Measurements from ENCODE around the gene INO80E.
"Not testable (repeated sequence)": the region's sequence is repeated elsewhere in the genome, so short reads cannot be mapped to it uniquely, and the experiment has no call there.

The INO80E gene

DNA sequence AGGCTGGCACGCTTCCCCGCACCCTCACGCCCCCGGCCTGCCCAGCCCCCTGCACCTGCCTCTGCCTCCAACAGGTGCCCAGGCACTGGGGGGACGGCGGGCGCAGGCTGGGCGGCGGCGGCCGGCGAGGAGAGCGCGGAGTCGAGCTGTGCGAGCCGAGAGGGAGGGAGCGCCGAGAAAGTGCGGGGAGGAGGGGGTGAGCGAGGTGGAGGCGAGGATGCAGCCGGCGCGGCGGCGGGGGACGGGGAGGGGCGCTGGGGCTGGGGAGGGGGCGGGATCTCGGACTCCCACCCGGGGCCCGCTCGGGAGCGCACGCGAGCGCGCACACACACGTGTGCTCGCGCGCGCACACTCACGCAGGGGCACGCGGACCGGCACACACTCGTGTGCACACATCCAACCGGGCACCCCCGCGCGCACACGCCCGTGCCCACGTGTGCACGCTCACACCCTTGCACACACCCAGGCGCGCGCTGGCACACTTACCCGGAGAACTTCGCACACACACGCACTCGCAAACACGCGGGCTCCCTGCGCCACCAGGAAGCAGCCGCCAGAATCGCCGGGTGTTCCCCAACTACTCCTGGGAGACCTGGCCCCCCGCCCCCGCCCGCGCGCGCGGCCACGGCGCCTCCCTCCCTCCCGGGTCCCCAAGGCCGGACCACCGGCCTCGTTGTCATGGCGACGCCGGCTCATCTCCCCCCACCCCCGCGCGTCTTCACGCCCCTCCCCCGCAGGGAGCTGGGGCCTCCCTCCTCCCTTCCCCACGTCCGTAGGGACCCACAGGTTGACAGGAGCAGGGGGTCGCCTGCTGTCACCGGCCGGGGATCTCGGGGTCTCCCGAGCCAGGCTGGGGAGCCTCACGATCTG, 15.0 kb downstream of the INO80E start, which contains the start of gene DOC2A:
Gene DOC2A, minus strand, starts transcription at position 184 of the 870 bp plus-strand sequence. CDS start 805 bp downstream, outside the sequence.
- DNase-seq, result peak; percentile 42 to 51

DNA sequence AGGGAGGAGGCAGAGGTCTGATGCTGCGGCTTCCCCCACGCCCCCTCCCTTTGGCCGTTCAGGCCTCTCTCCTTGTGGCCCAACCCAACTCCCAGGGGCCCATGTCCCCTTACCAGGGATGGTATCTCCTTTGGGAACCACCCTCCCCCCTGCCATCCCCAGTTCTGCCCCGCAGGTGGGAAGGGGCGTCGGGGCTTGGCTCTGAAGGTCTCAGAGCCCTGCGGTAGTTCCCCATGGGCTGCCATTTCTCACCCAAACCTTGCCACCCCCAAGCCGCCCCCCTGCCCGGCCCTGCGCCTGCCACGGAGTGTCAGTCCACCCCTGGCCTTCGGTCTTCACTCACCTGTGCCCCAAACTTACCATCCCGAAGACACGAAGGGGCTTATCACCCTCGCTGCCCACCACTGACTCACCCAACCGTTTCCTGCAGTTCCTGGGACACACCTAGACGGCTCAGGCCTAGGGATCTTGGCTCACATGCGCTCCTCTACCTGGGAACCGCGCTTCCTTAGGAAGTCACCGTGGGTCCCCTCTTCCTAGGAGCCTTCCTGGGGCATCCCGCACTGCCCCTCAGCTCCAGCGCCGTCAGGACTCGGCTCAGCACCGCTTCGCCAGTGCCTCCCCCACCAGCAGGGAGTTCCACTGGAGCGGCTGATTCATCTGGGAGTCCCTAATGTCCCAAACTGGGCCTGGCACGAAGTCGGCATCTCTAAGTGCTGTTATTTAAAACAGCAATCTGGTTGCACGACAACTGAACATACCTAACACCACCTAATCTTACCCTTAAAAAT, 15.9 kb downstream of the INO80E start:
- DNase-seq, result no peak

DNA sequence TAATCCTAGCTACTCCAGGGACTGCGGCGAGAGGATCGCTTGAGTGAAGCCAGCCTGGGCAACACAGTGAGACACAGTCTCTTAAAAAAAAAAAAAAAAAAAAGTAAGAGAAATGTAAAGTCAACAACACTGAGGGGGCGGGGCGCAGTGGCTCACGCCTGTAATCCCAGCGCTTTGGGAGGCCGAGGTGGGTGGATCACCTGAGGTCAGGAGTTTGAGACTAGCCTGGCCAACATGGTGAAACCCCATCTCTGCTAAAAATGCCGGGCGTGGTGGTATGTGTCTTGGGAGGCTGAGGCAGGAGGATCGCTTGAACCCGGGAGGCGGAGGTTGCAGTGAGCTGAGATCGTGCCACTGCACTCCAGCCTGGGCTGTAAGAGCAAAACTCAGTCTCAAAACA, 16.6 kb downstream of the INO80E start:
- DNase-seq, result not testable (repeated sequence)

DNA sequence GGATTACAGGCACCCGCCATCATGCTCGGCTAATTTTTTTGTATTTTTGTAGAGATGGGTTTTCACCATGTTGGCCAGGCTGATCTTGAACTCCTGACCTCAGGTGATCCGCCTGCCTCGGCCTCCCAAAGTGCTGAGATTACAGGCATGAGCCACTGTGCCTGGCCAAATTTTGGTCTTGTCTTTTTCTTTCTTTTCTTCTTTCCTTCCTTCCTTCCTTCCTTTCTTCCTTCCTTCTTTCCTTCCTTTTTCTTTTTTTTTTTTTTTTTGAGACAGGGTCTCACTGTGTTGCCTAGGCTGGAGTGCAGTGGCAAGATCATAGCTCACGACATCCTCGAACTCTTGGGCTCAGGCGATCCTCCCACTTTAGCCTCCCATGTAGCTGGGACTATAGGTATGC, 19.4 kb downstream of the INO80E start:
- not testable (repeated sequence) for DNase-seq

DNA sequence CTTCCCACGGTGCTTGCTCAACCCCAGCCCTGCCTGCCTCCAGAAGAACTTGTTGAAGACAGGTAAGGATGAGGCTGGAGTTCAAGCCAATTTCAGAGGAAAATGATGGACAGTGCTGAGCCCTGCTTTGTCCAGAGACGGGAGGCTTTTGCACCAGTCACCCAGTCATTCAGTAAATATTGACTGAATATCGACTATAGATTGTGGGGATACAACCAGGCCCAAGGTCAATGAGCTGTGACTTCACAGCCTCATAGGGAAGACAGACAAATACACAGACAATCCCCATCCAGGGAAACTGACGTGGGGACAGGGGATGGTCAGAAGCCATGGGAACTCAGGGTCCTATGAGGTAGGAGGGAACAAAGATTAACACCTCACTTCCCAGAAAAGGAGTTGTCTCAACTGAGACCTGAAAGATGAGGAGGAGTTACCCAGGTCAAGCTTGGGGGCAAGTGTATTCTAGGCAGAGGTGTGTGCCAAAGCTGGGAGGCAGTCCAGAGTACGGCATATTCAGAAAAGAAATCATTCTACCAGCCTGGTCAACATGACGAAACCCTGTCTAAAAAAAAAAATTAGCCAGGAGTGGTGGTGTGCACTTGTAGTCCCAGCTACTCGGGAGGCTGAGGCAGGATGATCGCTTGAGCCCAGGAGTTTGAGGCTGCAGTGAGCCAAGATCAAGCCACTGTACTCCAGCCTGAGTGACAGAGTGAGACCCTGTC, 20.7 kb downstream of the INO80E start:
- no peak for DNase-seq

DNA sequence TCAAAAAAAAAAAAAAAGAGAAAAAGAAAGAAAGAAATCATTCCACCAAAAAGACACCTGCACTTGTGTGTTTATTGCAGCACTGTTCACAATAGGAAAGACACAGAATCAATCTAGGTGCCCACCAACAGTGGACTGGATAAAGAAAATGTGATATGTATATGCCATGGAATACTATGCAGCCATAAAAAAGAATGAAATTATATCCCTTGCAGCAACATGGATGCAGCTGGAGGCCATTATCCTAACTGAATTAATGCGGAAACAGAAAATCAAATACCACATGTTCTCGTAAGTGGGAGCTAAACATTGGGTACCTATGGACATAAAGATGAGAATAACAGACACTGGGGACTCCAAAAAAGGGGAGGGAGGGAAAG, 21.2 kb downstream of the INO80E start:
- DNase-seq, result no peak

DNA sequence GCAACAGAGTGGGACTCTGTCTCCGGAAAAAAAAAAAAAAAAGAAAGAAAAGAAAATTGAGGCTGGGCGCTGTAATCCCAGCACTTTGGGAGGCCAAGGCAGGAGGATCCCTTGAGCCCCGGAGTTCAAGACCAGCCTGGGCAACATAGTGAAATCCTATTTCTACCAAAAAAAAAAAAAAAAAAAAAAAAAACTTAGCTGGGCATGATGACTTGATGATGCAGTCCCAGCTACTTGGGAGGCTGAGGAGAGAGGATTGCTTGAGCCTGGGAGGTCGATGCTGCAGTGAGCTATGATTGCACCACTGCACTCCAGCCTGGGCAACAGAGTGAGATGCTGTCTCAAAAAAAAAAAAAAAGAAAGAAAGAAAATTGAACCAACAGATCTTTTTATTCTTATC, 21.9 kb downstream of the INO80E start:
- not testable (repeated sequence) for DNase-seq

DNA sequence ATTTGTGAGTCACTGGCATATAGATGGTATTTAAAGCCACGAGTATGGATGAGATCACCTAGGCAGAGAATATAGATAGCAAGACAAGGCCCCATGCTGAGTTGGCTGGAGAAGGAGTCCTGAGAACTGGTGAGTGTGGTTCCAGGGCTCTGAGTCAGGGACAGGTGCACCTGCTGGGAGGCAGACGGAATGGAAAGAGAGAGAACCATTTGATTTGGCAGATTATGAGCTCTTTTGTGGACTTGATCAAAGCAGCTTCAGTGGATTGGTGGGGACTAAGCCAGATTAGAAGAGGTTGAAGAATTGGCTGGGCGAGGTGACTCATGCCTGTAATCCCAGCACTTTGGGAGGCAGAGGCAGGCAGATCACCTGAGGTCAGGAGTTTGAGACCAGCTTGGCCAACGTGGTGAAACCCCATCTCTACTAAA, 22.7 kb downstream of the INO80E start:
- no peak for DNase-seq

DNA sequence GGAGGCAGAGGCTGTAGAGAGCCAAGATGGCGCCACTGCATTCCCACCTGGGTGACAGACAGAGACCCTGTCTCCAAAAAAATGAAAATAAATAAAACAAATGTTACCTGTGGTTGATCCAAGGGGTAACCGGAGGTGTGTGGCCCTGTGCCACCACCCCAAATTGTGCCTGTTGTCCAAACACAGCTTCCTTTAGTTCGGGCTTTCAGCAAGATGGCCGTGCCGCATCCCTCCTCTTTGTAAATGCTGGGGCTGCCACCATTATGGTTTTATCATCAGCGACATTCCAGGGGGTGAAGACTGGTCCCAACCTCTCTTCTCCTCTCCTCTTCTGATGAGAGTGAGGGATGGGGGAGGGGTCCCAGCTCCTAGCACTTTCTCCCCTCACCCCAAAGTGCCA, 26.8 kb downstream of the INO80E start, which contains the start of gene C16orf92:
Gene C16orf92, plus strand, starts transcription at position 312 of the 400 bp plus-strand sequence. CDS start 143 bp downstream, outside the sequence.
- DNase-seq, result no peak

DNA sequence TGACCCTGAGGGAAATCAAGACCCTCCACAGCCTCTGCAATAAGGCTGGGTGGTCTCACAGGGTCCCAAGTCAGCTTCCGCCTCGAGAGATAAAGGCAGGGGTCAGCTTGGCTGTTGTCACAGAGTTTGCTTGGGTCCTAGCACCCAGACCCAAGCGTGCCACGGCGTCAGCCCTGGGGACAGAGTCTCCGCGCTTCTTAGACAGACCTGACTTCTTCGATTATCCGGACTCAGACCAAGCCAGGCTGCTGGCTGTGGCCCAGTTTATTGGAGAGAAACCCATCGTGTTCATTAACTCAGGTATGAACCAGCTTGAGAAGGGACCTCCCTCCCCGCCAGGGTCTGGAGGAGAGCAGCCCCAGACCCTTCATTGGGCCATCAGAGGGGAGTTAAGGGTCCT, 27.5 kb downstream of the INO80E start:
- DNase-seq, result no peak

DNA sequence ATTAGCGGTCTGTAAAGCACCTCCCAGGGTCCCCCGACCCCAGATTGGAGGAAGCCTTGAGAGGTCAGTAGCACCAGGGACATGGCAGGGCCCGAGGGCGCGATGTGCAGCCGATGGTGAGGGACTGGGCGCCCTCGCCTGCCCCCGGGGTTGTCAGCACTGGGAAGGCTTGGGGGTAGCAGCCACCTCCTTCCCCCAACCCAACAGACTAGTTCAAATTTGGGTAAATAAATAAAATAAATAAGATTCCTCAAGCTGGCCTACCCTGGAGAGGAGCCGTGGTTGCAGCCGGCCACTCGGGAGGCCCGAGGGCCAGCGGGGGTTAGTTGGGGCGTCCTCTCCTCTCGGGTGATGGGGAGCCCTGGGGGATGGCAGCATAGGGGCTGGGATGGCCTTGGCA, 28.4 kb downstream of the INO80E start:
- no peak for DNase-seq

DNA sequence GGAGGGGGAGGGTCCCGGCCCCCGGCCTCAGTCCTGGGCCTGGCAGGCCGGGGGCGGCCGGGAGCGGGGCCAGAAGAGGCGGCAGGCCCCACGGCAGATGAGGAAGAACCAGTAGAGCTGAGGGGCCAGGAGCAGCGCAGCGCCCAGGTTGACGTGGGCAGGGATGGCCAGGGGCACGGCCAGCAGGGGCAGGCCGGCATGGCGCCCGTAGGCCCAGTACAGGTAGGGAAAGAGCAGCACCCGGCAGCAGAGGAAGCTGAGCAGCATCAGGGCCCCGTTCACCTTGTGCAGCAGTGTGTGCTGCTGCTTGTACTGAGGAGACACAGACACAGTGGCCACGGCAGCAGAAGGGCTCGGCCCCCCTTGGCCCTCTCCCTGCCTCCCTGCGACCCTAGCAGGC, 29.1 kb downstream of the INO80E start:
- DNase-seq, result no peak

DNA sequence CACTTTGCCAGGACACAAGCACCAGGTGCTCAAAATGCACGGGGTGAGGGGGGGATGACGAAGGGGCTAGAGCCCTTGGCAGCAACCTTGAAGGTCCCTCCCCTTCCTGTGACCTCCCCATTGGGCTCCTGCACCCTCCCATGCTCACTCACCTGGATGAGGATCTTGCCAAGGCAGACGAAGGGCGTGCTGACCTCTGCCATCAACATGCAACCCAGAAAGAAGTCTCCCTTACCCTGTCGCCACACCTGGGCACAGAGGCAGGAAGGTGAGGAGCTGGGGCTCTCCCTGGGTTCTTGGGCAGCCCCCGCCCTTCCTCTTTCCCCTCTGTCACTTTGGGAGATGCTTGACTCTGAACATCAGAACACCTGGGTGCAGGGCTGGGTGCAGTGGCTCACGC, 29.5 kb downstream of the INO80E start:
- no peak for DNase-seq

DNA sequence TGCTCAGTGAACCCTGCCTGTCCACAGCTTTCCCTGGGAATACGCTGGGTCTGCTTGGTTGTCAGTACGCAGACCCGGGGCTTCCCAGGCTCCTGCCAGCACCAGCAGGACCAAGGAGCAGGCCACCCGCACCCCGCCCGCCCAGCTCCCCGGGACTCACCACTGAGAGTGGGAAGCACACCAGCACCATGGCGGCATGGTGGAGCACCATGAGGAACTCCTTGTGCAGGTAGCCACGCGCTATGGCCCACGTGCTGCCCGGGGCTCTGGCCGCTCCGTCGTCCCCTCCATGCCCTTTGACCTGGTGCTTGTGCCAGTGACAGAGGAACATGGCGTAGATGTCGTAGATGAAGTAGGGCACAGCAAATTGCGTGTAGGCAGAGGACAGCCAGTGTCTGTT, 30.4 kb downstream of the INO80E start:
- DNase-seq, result no peak

DNA sequence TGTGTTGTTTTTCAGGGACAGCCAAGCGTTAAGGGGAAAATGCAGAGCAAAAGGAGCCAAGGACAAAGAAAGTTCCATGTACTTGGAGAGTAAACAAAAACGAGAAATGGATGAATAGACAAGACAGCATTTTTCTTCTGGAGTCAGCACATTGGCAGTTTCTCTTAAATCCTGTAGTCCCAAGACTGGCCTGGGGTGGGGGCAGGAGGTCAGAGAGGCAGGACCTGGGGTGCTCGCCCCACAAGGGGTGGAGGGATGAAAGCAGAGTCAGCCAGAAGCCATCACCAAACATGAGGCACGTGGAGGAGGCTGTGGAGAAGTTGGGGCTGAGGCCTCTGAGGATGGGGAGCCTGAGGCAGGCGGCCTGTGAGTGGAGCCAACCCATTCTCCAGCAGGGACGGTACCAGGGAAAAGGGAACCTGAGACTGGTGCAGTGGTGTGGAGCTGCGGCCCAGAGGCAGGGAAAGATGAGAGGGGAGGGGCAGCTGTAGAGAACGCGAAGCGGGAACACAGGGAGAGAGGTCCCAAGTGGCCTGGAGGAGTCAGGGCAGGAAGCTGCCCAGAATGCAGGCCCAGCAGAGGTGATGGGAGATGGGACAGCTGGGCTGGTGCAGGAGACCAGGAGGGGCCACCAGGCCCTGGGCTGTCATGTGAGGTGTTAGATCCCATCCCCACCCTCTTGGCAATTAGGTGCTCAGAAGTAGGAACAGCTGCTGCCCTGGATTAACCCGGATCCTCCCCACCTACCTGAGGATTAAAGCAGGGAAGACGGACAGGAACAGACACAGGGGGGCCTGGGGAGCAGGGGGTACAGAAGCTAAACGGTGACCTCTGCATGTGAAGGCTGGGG, 31.8 kb downstream of the INO80E start:
- no peak for DNase-seq

DNA sequence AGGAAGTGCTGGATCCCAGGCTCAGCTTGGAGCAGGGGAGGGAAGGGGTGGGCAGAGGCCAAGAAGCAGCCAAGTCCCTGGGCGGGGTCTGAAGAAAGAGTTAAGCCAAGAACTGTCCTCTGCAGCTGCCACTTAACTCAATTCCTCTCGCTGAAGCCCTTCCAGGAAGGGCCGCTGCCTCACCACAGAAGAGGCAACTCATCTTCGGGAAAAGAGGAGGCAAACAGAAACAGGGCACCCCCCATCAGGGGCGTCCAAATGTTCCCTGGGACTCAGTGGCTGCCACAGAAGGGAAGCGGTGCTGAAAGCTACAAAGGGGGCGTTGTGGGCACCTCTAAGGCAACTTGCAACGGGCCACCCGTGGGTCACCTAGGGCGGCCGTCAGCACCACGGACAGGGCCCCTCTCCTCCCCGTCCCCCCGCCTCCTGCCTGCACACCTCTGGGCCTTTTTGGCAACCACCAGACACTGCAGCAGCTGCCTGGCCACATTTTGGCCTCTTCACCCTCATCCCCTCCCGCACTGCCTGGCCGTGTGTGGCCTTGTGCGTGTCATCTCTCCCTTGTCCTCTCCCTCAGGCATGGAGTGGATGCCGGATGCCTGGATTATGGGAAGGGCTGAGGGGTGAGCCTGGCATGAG, 32.5 kb downstream of the INO80E start:
- no peak for DNase-seq

DNA sequence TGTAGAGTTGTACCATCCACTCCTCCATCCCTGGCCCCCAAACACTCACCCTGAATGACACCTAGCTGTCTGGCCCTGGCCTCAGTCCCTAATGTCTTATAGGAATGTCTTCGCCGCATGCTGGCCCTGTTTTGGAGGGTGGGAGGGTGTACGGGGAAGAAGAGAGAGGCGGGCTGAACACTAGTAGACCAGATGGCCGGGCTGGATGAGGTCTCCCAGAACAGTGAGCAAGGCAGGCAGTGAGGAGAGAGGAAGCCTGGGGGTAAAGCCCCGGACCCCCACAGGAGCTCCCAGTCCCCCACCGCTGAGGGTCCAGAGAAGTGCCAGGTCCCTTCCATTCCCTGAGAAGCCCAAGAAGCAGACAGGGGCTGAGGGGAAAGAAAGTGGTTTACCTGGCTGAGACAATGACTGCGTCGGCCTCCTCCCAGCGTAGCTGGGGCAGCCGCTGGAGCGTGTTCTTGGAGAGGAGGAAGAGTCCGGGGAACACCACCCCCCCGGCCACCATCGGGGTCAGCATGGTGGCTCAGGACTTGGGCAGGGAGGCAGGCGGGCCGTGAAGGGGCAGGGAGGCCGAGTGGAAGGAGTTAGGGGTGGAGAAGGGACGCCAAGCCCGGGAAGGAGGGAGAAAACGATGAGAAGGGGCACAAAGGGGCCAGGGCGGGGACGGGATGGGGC, 34.1 kb downstream of the INO80E start:
- DNase-seq, result no peak

DNA sequence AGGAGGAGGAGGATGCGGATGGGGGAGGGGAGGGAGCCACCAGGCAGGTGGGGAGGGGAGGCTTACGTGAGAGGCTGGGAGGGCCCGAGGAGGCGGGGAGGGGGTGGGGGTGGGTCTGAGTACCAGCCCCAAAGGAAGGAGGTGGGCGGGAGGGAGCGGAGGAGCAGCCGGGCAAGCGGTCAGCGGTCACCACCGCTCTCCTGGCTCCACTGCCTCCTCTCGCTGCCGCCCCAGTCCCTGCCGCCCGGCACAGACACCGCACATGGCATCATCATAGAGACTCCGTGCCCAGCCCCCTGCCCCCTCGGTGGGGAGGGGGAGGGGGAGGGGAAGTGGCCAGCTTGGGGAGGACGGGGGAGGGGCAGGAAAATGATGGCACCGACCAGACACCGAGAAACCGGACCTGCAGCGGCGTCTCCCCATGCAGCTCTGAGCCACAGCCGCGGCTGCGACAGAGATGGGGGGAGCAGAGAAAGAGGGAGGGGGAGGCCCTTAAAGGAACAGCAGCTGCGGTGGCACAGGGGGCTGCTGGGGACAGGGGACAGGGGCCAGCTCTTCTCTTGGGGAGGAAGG, 34.9 kb downstream of the INO80E start, which contains the start of gene TLCD3B:
Gene TLCD3B, minus strand, starts transcription at position 431 of the 573 bp plus-strand sequence. CDS start 744 bp downstream, outside the sequence.
- DNase-seq, result no peak

DNA sequence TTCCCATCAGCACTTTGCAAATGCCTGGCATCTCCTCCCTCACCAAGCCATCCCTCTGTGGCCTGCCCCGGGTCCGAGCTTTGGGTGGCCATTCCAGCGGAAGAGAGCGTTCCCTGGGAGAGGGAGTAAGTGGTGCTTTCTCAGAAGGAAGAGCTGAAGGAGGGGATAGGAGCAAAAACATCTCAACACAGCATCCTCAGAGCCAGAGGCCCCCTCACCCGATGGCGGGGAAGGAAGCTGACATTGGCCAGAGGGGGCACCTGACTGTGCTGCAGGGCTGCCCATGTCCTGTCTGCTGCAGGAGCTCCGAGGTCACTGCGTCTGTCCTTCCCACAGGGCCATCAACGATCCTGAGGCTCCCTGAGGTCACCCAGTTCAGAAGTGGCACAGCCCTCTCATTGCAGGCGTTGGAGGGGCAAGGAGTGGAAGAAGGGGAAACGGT, 35.5 kb downstream of the INO80E start:
- no peak for DNase-seq

DNA sequence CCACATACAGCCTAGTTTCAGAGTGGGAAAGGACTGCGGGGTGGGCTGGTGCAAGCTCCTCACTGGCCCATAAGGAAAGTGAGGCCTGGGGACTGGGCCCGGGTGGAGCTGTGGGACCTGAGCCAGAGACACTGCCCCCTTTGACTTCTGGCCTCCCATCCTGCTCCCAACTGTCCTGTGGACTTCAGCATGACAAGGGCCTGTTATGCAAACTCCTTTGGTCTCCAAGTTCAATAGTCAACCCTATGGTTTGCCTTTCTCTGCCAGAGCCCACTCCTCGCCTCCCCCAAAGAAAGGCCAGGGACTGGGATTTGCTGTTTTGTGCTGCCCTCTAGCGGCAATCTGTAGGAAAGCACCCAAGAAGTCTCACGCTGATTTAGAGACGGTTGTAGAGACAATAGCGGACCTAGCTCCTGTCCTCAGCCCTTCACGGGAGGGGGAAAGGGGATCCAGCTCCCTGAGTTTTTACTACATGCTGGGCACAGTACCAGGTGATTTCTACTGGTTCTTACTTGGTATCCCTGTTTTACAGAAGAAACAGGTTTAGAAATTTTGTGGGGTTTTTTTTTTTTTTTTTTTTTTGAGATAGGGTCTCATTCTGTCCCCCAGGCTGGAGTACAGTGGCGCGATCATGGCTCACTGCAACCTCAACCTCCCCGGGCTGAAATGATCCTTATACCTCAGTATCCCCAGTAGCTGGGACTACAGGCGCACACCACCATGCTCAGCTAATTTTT, 36.2 kb downstream of the INO80E start:
- peak; percentile 68 to 70 for DNase-seq
